Stomach (tissue), 9 donors: ENCODE measurements around the gene C9. TPM values are rescaled to one million over a fixed set of nuclear protein-coding genes. Genes with fewer than 3 reads are reported as not detected.

Source experiments
- DNase-seq, 2 donors: peaks; one replicate each; pipeline versions ENCODE4 v3.0.0 to v3.0.0-alpha.2; 2013 to 2019
- H3K27ac ChIP-seq, 5 donors: fragments of 200-600 bp in 4 of 5; sonication (generic) in 4 of 5; one replicate each; pipeline ENCODE4 v1.5.1; 2013 to 2019; ENCODE audit warnings: mild to moderate bottlenecking in 1 of 5, moderate library complexity in 1 of 5
- H3K27me3 ChIP-seq, 3 donors: fragments of 200-600 bp; sonication (generic); one replicate each; pipeline ENCODE4 v1.5.1; 2017 to 2019; ENCODE audit warnings: mixed run types in 1 of 3
- H3K36me3 ChIP-seq, 4 donors: fragments of 200-600 bp; sonication (generic); 1 replicate in 3 of 4; 2 replicates in 1 of 4; pipeline ENCODE4 v1.5.1; 2016 to 2019
- H3K4me1 ChIP-seq, 4 donors: fragments of 200-600 bp; sonication (generic); one replicate each; pipeline ENCODE4 v1.5.1; 2016 to 2019
- H3K4me3 ChIP-seq, 4 donors: fragments of 200-600 bp; sonication (generic) in 3 of 4; one replicate each; pipeline ENCODE4 v1.5.1; 2016 to 2019; ENCODE audit warnings: mild to moderate bottlenecking in 1 of 4
- H3K9me3 ChIP-seq, 4 donors: fragments of 200-600 bp; sonication (generic); one replicate each; pipeline ENCODE4 v1.5.1; 2016 to 2019
- CTCF ChIP-seq, 7 experiments: fragments of 450-650 bp in 4 of 7; fragments of 200-600 bp in 3 of 7; sonication (generic) in 3 of 7; IDR thresholded peaks; one replicate each; pipeline ENCODE4 v1.5.1; 2016 to 2019; ENCODE audit warnings: antibody characterized with exemption in 7 of 7, control low read depth in 2 of 7, mild to moderate bottlenecking in 1 of 7
- EP300 ChIP-seq: sonication (generic); formaldehyde crosslinking; IDR thresholded peaks from one replicate; pipeline ENCODE4 v1.6.1; 2017; ENCODE audit warnings: antibody characterized with exemption
- POLR2A ChIP-seq, 4 donors: fragments of 450-650 bp; IDR thresholded peaks; one replicate each; pipeline ENCODE4 v1.6.1; 2016; ENCODE audit warnings: antibody characterized with exemption in 4 of 4, control low read depth in 2 of 4, mild to moderate bottlenecking in 1 of 4, moderate library complexity in 1 of 4
- POLR2AphosphoS5 ChIP-seq, 3 donors: sonication (generic); formaldehyde crosslinking; IDR thresholded peaks; one replicate each; pipeline ENCODE4 v1.6.1; 2016; ENCODE audit warnings: antibody characterized with exemption in 3 of 3
- WGBS, 5 donors: extraction: QIAGEN DNeasy Blood & Tissue Kit in 3 of 5; methylation state at CpG; one replicate each; pipeline versions ENCODE4 v1.1.5 to v1.1.7; 2013 to 2018; 5-methylcytosine and 5-hydroxymethylcytosine counted together
- intact Hi-C: fragments of 100-400 bp; cut with DNase I; formaldehyde crosslinking; loops from one replicate; pipeline ENCODE4 v1.15.1; 2023; ENCODE audit warnings: low total_unique reads
- polyA plus RNA-seq, 3 donors: library from polyadenylated mRNA; stranded (reverse); fragments of 200-250 nt; gene quantifications; one replicate each; pipeline ENCODE4 v1.2.3, GENCODE V29; 2013
- total RNA-seq, 5 donors: library from RNA; depleted of rRNA; stranded (reverse); fragments of >200 nt; gene quantifications; one replicate each; pipeline versions ENCODE4 v1.1.0 to v1.2.3, GENCODE V29; 2014 to 2016
- donor health status: healthy with polysubstance abuse.
- donor health status: Bipolar disorder and iron deficiency.
- donor health status: healthy.

Gene C9
- total and polyA plus RNA-seq, 8 donors, result not detected

GRCh38 chr5:39315995-39316394 lies 48.3 kb downstream of the C9 start:
- Histone ChIP-seq H3K27ac (no peak overlapping the region), H3K36me3 (no peaks in the 10 kb centered on the region), H3K4me1 (no peaks in the 10 kb centered on the region), H3K9me3 (peaks cover 0 to 7% (median 6%) of the 10 kb centered on the region in 4 donors), H3K4me3 (no peak overlapping the region), H3K27me3 (peaks cover 0 to 4% (median 0%) of the 10 kb centered on the region in 3 donors)
- TF ChIP-seq POLR2AphosphoS5 (IDR thresholded peaks at IDR 0.05) (no peak), CTCF (IDR thresholded peaks at IDR 0.05) (no peak), POLR2A (IDR thresholded peaks at IDR 0.05) (no peak), EP300 (no peak)
- intact Hi-C loops, result no loop called here
- DNase-seq, result no peak
- WGBS, 5 donors, result 67 to 97% (median 79%) methylated on average over 4 of the region's 4 CpGs

DNA sequence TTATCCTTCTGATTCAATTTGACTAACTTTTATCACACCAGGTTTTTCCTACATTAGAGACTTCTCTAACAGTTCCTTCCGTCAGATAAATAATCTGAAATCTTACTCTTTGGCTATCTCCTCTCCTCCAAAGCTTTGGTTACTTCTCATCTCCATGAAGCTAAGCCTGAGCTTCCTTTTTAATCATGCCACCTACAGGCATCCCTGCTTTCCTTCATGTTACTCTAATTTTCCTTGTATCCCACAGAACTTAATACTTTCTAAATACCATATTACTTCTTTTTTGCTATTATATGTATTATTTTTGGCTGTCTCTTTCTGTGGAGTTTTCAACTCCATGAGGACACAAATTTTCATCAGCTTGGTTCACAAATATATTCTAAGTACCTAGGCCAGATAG lies 49.7 kb downstream of the C9 start:
- Histone ChIP-seq H3K27me3 (peaks cover 0 to 2% (median 0%) of the 10 kb centered on the region in 3 donors), H3K4me1 (no peaks in the 10 kb centered on the region), H3K9me3 (peaks cover 0 to 4% (median 2%) of the 10 kb centered on the region in 4 donors), H3K36me3 (no peaks in the 10 kb centered on the region), H3K27ac (no peak overlapping the region), H3K4me3 (no peak overlapping the region)
- DNase-seq, result no peak
- TF ChIP-seq EP300, result no peak
- no peak for TF ChIP-seq POLR2AphosphoS5 (IDR thresholded peaks at IDR 0.05)
- no peak for TF ChIP-seq POLR2A (IDR thresholded peaks at IDR 0.05)
- TF ChIP-seq CTCF (IDR thresholded peaks at IDR 0.05), result no peak
- intact Hi-C loops, result no loop called here
- WGBS, 5 donors, result 74 to 90% (median 76%) methylated on average over 1 of the region's 1 CpG

- TF ChIP-seq CTCF (IDR thresholded peaks at IDR 0.05), result no peak
- no peak for TF ChIP-seq POLR2A (IDR thresholded peaks at IDR 0.05)
- no peak for TF ChIP-seq POLR2AphosphoS5 (IDR thresholded peaks at IDR 0.05)
- no peak for TF ChIP-seq EP300
- no peaks in the 10 kb centered on the region for H3K4me1 ChIP-seq
- H3K27me3 ChIP-seq, result no peaks in the 10 kb centered on the region
- intact Hi-C loops, result no loop called here
- WGBS, 5 donors, result 85 to 100% (median 93%) methylated on average over 1 of the region's 1 CpG
- no peaks in the 10 kb centered on the region for H3K36me3 ChIP-seq
- H3K4me3 ChIP-seq, result no peak overlapping the region
- no peaks in the 10 kb centered on the region for H3K9me3 ChIP-seq
- no peak overlapping the region for H3K27ac ChIP-seq
- no peak for DNase-seq
Measured at GRCh38 chr5:39309534-39309933, 54.8 kb downstream of the C9 start.

DNA sequence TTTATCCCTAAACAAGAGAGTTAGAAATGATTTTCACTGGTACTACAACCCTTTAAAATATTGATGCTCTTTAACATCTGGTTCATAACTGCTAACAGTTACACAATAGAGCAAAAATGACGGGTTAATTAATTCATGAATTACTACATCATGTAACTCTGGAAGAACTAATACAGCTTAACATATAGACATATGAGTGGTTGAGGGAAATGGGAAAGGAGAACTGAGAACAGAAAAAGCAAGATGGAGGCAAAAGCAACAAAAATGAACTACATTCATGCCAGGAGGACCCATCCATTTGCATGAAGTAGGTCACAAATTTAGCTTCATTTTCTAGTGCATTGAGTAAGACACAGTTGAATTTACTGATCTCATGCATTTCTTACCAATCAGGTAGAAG lies 61.8 kb downstream of the C9 start:
- TF ChIP-seq POLR2AphosphoS5 (IDR thresholded peaks at IDR 0.05), result no peak
- TF ChIP-seq CTCF (IDR thresholded peaks at IDR 0.05), result no peak
- TF ChIP-seq EP300, result no peak
- TF ChIP-seq POLR2A (IDR thresholded peaks at IDR 0.05), result no peak
- whole genome bisulfite sequencing, 5 donors, result 77 to 89% (median 87%) methylated on average over 1 of the region's 1 CpG
- intact Hi-C loops, result no loop called here
- no peaks in the 10 kb centered on the region for H3K4me1 ChIP-seq
- no peak overlapping the region for H3K27ac ChIP-seq
- H3K4me3 ChIP-seq, result no peak overlapping the region
- no peaks in the 10 kb centered on the region for H3K36me3 ChIP-seq
- no peak for DNase-seq
- no peaks in the 10 kb centered on the region for H3K27me3 ChIP-seq
- peaks cover 0 to 8% (median 2%) of the 10 kb centered on the region in 4 donors for H3K9me3 ChIP-seq
